GM18909 (cell line): ENCODE results near the gene ARPP21.

ENCODE experiments used
- ATAC-seq: cut with Tn5 transposase; IDR thresholded peaks from one replicate; pipeline ENCODE4 v1.9.1; 2021; ENCODE audit warnings: mild to moderate bottlenecking; ENCODE audit not compliant: unreplicated experiment, poor library complexity

ARPP21 gene

GRCh38 chr3:35641331-35641730 is 2.0 kb downstream of the ARPP21 start:
- no peak for ATAC-seq

DNA sequence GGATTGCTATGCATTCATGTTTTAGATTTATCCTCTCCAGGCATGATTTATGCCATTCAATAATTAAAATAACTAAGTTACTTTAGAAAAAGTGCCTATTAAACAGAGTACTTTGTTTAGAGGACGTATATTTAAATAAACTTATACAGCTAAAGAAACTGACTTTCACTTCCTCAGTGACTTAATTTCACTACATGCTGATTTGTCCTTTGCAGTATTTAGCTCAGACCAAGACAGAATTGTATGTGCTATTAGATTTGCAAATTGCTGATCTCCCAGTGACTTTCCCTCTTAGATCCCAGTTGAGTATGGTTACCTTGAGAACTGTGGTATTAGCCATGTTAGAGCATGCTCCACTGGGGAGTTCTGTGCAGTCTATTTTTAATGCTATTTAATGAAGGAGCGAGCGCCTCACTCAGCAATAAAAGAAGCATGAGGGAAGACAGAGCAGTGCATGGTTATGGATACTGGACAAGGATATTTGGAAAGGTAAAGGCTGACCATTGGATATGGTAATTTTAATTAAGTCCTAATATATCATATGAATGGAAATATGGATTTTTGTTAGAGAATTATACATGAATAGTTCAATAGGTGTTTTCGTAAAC is 2.7 kb downstream of the ARPP21 start:
- no peak for ATAC-seq

GRCh38 chr3:35643495-35643894 is 4.2 kb downstream of the ARPP21 start:
- ATAC-seq: no peak

GRCh38 chr3:35644451-35644850 is 5.1 kb downstream of the ARPP21 start:
- no peak for ATAC-seq

GRCh38 chr3:35645189-35645588 is 5.9 kb downstream of the ARPP21 start:
- no peak for ATAC-seq

DNA sequence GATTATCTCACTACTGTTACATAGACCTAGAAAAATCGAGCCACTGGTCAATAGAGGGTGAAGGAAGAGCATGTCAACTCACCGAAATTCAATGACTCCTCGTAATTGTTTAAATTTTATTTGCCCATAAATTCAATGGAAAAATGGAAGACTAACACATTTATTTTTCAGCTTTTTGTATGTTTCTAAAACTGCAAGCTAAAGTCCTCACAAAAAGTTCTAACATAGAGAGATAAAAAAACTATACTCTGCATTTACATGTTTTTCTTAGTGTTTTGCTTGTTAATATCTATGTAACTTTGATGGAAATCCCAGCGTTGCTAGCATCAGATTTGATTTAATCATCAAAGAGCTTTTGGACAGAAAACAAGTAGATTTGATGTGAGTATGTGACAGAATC is 6.8 kb downstream of the ARPP21 start:
- no peak for ATAC-seq

DNA sequence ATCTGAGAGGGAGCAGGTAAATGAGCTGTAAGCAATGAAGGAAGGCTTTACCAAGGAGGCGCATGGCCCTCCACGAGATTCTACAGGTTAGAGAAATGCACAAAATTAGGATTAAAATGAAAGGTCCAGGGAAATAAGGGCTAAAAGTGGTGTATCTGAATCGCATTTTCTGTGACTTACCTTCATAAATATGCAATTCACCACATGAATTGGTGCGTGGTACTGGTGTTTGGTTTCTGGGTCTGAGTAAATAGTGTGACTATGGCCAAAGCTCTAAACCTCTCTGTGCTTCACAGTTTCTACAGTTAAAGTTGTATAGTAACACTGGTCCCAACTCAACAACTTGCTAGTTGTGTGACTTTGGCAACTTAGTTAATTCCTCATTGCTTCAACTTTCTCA is 8.1 kb downstream of the ARPP21 start:
- ATAC-seq: no peak

- no peak for ATAC-seq
Measured at GRCh38 chr3:35648347-35648746, 9.0 kb downstream of the ARPP21 start.

DNA sequence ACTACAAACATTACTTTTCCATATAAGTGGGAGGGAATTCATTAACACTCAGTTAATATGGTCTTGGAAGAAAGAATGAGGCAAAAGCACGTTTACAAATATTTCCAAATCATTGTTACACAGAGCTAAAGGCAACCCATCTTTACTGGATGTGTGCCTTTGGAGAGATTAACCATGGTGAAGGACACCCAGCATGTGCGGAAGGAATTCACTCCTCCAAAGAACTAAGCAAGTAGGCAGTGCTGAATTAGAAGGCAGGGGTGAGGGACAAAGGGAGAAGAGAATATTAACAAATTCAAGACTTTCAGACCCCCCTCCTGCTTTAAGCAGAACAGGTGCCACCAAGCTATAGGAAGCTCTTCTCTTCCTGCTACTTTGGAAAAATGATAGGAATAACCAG is 10.1 kb downstream of the ARPP21 start:
- no peak for ATAC-seq

- ATAC-seq: no peak
Measured at GRCh38 chr3:35651426-35651825, 12.1 kb downstream of the ARPP21 start.

GRCh38 chr3:35651851-35652250 is 12.5 kb downstream of the ARPP21 start:
- no peak for ATAC-seq

DNA sequence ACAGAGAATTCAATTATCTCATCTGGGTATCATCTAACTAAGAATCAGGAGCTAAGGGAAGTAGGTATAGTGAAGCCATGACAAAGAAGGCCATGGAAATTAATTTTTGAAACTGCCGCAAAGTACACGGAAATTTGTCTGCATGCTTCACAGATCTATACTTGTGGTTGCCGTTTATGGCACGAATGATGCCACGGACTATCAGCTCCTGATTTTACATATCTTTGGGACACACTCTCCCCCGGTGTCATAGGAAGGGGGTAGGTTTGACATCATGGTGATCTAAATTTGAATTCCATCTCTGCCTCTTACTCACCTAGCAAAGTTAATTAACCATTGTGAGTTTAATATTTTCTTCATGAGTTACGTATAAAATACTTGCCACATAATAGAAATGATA is 14.0 kb downstream of the ARPP21 start:
- no peak for ATAC-seq

DNA sequence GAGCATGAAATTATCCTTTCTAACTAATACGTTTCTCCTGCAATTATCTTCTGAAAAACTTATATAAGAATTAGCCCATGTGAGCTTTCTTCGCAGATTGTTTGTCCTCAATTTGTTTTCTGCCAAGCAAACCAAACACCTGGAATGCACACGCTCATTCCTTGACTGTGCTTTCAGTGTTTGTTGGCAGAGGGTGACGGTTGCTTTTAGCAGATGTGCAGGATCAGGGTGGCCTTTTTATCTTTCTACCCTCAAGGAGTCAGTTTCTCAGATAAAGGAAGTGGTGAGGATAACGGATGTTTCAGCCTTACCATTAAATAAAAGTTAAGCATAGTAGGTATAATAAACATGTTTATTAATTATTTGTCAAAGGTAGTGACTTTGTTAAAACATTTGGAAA is 15.2 kb downstream of the ARPP21 start:
- ATAC-seq: no peak

DNA sequence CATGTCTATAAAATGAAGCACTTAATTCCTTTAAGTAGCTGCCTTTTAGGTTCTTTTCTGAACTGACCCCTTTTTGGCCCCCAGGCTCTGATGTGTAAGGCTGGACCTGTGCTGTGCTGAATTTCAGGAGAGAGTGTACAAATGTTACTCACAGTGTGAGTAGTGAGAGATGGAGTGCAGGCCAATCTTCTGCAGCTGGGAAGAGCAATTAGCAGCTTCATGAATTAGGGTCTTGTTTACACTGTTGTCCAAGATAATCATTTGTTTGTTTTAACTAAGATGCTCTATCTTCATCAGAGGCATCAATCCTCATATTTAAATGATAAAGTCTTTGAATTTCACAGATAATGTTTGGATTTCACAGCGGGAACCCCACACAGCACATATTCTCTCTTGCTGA is 19.4 kb downstream of the ARPP21 start:
- ATAC-seq: no peak

DNA sequence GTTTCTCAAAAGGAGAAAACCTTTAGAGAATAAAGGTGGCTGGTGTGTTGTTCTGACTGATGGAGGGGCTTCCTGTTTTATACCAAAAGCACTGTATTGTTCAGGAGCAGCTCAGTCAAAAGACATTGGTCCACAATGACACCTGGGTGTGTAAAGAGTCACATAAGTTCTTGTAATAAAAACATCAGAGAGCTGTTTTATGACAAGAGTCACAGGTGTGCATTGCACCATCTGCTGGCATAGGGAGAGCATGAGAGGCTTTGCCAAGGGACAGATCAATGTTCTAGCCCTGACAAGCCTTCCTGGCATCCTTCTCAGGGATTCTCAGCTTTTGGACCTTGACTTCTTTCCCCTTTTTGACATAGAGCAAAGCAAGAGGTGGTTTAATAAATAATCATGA is 20.4 kb downstream of the ARPP21 start:
- no peak for ATAC-seq

DNA sequence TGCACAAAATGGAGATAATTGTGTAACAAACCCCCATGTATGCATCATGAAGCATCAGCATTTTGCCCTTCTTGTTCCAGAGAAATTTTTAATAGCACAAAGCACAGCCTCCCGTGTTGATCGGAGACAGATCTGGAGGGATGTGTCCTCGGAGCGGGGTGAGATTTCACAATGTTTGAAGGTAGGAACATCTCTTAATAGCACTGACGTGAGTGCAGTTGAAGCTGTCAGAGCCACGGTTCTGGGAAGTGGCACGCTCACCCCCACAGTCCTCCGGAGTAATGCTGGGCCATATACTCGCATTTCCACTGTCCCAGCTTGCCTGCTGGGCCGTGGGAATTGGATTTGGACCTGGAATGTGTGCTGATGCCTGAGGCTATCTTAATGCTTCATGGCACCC is 24.1 kb downstream of the ARPP21 start:
- no peak for ATAC-seq

GRCh38 chr3:35664460-35664919 is 25.2 kb downstream of the ARPP21 start:
- ATAC-seq: peak; percentile 80

- no peak for ATAC-seq
Measured at GRCh38 chr3:35665390-35666055, 26.2 kb downstream of the ARPP21 start.

GRCh38 chr3:35666888-35667287 is 27.6 kb downstream of the ARPP21 start:
- no peak for ATAC-seq

GRCh38 chr3:35670408-35670965 is 31.2 kb downstream of the ARPP21 start:
- ATAC-seq: no peak

DNA sequence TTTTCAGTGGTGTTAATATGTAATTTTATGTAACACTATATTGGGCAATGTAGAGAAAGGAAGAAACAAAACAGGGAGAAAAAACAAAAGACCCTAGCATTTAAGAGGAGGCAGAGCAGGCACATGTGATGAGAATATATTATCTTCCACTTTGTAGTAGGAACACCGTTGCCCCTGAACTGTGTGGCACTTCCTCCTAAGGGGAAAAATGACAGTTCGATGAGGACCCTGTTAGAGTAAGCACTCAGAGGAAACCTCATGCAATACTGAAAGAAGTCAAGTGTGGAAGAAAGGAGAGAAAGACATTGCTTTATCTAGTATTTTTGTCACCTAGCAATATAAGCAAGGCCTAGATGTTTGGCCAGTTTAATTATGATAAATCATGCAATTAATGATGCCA is 32.2 kb downstream of the ARPP21 start:
- no peak for ATAC-seq

GRCh38 chr3:35673017-35673416 is 33.7 kb downstream of the ARPP21 start:
- no peak for ATAC-seq
